Measurements from ENCODE around the gene KIF3A.

KIF3A gene

GRCh38 chr5:132753135-132753987 is 16.0 kb upstream of the KIF3A start:
- no peak for DNase-seq (ENCODE audit: low spot score)

GRCh38 chr5:132752581-132753125 is 15.3 kb upstream of the KIF3A start:
- DNase-seq (ENCODE audit: low spot score) = no peak

GRCh38 chr5:132751971-132752580 is 14.7 kb upstream of the KIF3A start:
- no peak for DNase-seq (ENCODE audit: low spot score)

GRCh38 chr5:132751444-132751843 is 14.1 kb upstream of the KIF3A start:
- no peak for DNase-seq (ENCODE audit: low spot score)

GRCh38 chr5:132750471-132751230 is 13.3 kb upstream of the KIF3A start:
- DNase-seq (ENCODE audit: low spot score) = no peak

GRCh38 chr5:132749506-132749905 is 12.2 kb upstream of the KIF3A start:
- no peak for DNase-seq (ENCODE audit: low spot score)

- no peak for DNase-seq (ENCODE audit: low spot score)
Observed at GRCh38 chr5:132748522-132749000, 11.2 kb upstream of the KIF3A start.

GRCh38 chr5:132747616-132748440 is 10.5 kb upstream of the KIF3A start:
- no peak for DNase-seq (ENCODE audit: low spot score)

GRCh38 chr5:132746954-132747615 is 9.7 kb upstream of the KIF3A start, which contains the start of gene CCNI2:
Gene CCNI2 (plus strand): TSS chr5:132747426. CDS start chr5:132747496, 70 bp downstream.
- no peak for DNase-seq (ENCODE audit: low spot score)

- no peak for DNase-seq (ENCODE audit: low spot score)
Observed at GRCh38 chr5:132746592-132746953, 9.2 kb upstream of the KIF3A start.

- DNase-seq (ENCODE audit: low spot score) = no peak
Observed at GRCh38 chr5:132744659-132745058, 7.3 kb upstream of the KIF3A start.

GRCh38 chr5:132742626-132743025 is 5.3 kb upstream of the KIF3A start:
- no peak for DNase-seq (ENCODE audit: low spot score)

GRCh38 chr5:132742158-132742557 is 4.8 kb upstream of the KIF3A start:
- no peak for DNase-seq (ENCODE audit: low spot score)

GRCh38 chr5:132739232-132739631 is 1.9 kb upstream of the KIF3A start:
- DNase-seq (ENCODE audit: low spot score) = no peak

- DNase-seq (ENCODE audit: low spot score) = no peak
Observed at GRCh38 chr5:132737982-132738681, 786 bp upstream of the KIF3A start.

GRCh38 chr5:132734687-132735086 is 2.7 kb downstream of the KIF3A start:
- DNase-seq (ENCODE audit: low spot score) = no peak

GRCh38 chr5:132733499-132734148 is 3.7 kb downstream of the KIF3A start:
- DNase-seq (ENCODE audit: low spot score) = no peak

GRCh38 chr5:132729896-132730295 is 7.5 kb downstream of the KIF3A start:
- no peak for DNase-seq (ENCODE audit: low spot score)

- no peak for DNase-seq (ENCODE audit: low spot score)
Observed at GRCh38 chr5:132725745-132726144, 11.6 kb downstream of the KIF3A start.
